GM12891 (cell line): ENCODE measurements around the gene BTG1.

Experiments used
- PAX5 ChIP-seq: IDR thresholded peaks from 2 replicates; pipeline ENCODE4 v1.6.1; 2011; ENCODE audit warnings: low read length, moderate library complexity, mild to moderate bottlenecking; ENCODE audit not compliant: insufficient read depth, severe bottlenecking
- POLR2A ChIP-seq: IDR thresholded peaks from 2 replicates; pipeline ENCODE4 v1.6.1; 2011; ENCODE audit warnings: low read depth, low read length, control low read depth
- POLR2AphosphoS5 ChIP-seq: IDR thresholded peaks from 2 replicates; pipeline ENCODE4 v1.6.1; 2011; ENCODE audit warnings: low read depth, low read length, control low read depth
- POU2F2 ChIP-seq: IDR thresholded peaks from 2 replicates; pipeline ENCODE4 v1.6.1; 2011; ENCODE audit warnings: low read depth, mild to moderate bottlenecking, control low read depth, low read length, moderate library complexity
- SPI1 ChIP-seq: IDR thresholded peaks from 2 replicates; pipeline ENCODE4 v1.6.1; 2011; ENCODE audit warnings: low read depth, low read length, control low read depth
- TAF1 ChIP-seq: IDR thresholded peaks from 2 replicates; pipeline ENCODE4 v1.6.1; 2011; ENCODE audit warnings: low read depth, low read length, control low read depth

- no peak for TF ChIP-seq POLR2AphosphoS5
- TF ChIP-seq POU2F2: no peak
- no peak for TF ChIP-seq POLR2A
- TF ChIP-seq SPI1: no peak
- TF ChIP-seq TAF1: no peak
- no peak for TF ChIP-seq PAX5
These were observed 6.3 kb upstream of the BTG1 start for GRCh38 chr12:92151916-92152315.
